PC-9 (cell line): ENCODE data around the gene IRAK2. TPM values are rescaled to one million over a fixed set of nuclear protein-coding genes. Genes with fewer than 3 reads are reported as not detected.
"Not testable (repeated sequence)": the region's sequence is repeated elsewhere in the genome, so short reads cannot be mapped to it uniquely, and the experiment has no call there.

Experiments used
- BruUV-seq: library from RNA; stranded (reverse); fragments of 400-500 nt; replicated peaks from 2 replicates; lab custom pipeline; 2021; lab: Mats Ljungman, UMichigan
- CTCF ChIA-PET: fragments of 300-600 bp; sonication (Branson Sonifier 250); formaldehyde crosslinking; loops from one replicate; lab custom pipeline; 2022; ENCODE audit warnings: antibody characterized with exemption; lab: Charles Lee
- POLR2A ChIA-PET: fragments of 300-600 bp; sonication (Branson Sonifier 250); formaldehyde crosslinking; loops from one replicate; lab custom pipeline; 2022; ENCODE audit warnings: antibody characterized with exemption; ENCODE audit not compliant: unreplicated experiment; lab: Charles Lee
- DNase-seq, 2 experiments: peaks; one replicate each; pipeline versions ENCODE4 v3.0.0 to v3.0.0-alpha.2; 2015 to 2022; ENCODE audit warnings: mixed read lengths in 1 of 2
- H2AFZ ChIP-seq: fragments of 200-600 bp; sonication (generic); 2 replicates; pipeline ENCODE4 v1.8.1; 2017; ENCODE audit warnings: antibody characterized with exemption
- H3F3A ChIP-seq: fragments of 200-600 bp; sonication (generic); 2 replicates; pipeline ENCODE4 v1.8.1; 2017; ENCODE audit warnings: antibody characterized with exemption, mild to moderate bottlenecking, low read depth; ENCODE audit not compliant: insufficient read depth
- H3K27ac ChIP-seq: fragments of 200-600 bp; sonication (generic); 2 replicates; pipeline ENCODE4 v1.6.1; 2016; ENCODE audit warnings: mixed run types
- H3K27me3 ChIP-seq: fragments of 200-600 bp; sonication (generic); 2 replicates; pipeline ENCODE4 v1.6.1; 2016; ENCODE audit warnings: low read depth, mixed run types; ENCODE audit not compliant: insufficient read depth
- H3K36me3 ChIP-seq: fragments of 200-600 bp; sonication (generic); 2 replicates; pipeline ENCODE4 v1.6.1; 2016; ENCODE audit warnings: low read depth, mixed run types
- H3K4me1 ChIP-seq: fragments of 200-600 bp; sonication (generic); replicated peaks from 2 replicates; pipeline ENCODE4 v1.6.1; 2016; ENCODE audit warnings: mixed run types; ENCODE audit not compliant: insufficient read depth
- H3K4me2 ChIP-seq: fragments of 200-600 bp; sonication (generic); 2 replicates; pipeline ENCODE4 v1.6.1; 2017; ENCODE audit warnings: mixed run types
- H3K4me3 ChIP-seq: fragments of 200-600 bp; sonication (generic); 2 replicates; pipeline ENCODE4 v1.6.1; 2016; ENCODE audit warnings: mixed run types
- H3K79me2 ChIP-seq: fragments of 200-600 bp; sonication (generic); 2 replicates; pipeline ENCODE4 v1.6.1; 2017; ENCODE audit warnings: low read depth, mixed run types
- H3K9me2 ChIP-seq: fragments of 200-600 bp; sonication (generic); 2 replicates; pipeline ENCODE4 v1.8.1; 2017; ENCODE audit warnings: mild to moderate bottlenecking; ENCODE audit not compliant: insufficient read depth
- H3K9me3 ChIP-seq: fragments of 200-600 bp; sonication (generic); 2 replicates; pipeline ENCODE4 v1.8.1; 2016; ENCODE audit warnings: low read depth; ENCODE audit not compliant: insufficient read depth
- H4K20me1 ChIP-seq: fragments of 200-600 bp; sonication (generic); 2 replicates; pipeline ENCODE4 v1.8.1; 2017; ENCODE audit not compliant: insufficient read depth
- CTCF ChIP-seq: fragments of 200-600 bp; sonication (generic); conservative IDR thresholded peaks from 2 replicates; pipeline ENCODE4 v1.6.1; 2017; ENCODE audit warnings: mixed run types, antibody characterized with exemption, mild to moderate bottlenecking, moderate library complexity
- EZH2 ChIP-seq: fragments of 200-600 bp; sonication (generic); IDR thresholded peaks from 2 replicates; pipeline ENCODE4 v1.8.0; 2017; ENCODE audit warnings: antibody characterized with exemption, low read depth
- intact Hi-C: fragments of 100-400 bp; cut with micrococcal nuclease; formaldehyde crosslinking; loops from one replicate; pipeline ENCODE4 v1.10.0; 2022; ENCODE audit not compliant: unreplicated experiment
- total RNA-seq: library from RNA; stranded (reverse); gene quantifications from 2 replicates; pipeline ENCODE4 v1.2.3, GENCODE V29; 2021

IRAK2 gene
- total RNA-seq, 1 experiment from 2014 or later = 2.7 TPM

- no TSS peak for BruUV-seq
- H4K20me1 ChIP-seq = peaks cover 32% of the 10 kb centered on the region
- peaks cover 10% of the 10 kb centered on the region; the same call in 1 of the 2 replicates for H3F3A ChIP-seq
- H3K36me3 ChIP-seq = peaks cover 24% of the 10 kb centered on the region
- H3K4me3 ChIP-seq = no peak overlapping the region
- no peak for DNase-seq
- TF ChIP-seq CTCF (no peak), EZH2 (no peak)
- H3K4me2 ChIP-seq = no peak overlapping the region
- peaks cover 77% of the 10 kb centered on the region for H3K79me2 ChIP-seq
- H3K27ac ChIP-seq = no peak overlapping the region
- POLR2A ChIA-PET = no interaction called here
- CTCF ChIA-PET = no interaction called here
- H3K9me2 ChIP-seq = no peaks in the 10 kb centered on the region
- intact Hi-C loops = no loop called here
- no peaks in the 10 kb centered on the region for H3K27me3 ChIP-seq
- no peak overlapping the region for H2AFZ ChIP-seq
- peaks cover 8% of the 10 kb centered on the region for H3K4me1 ChIP-seq
- H3K9me3 ChIP-seq = no peaks in the 10 kb centered on the region
Observed at GRCh38 chr3:10121064-10121463, 43.7 kb upstream of the IRAK2 start.

GRCh38 chr3:10122724-10123123 is 42.0 kb upstream of the IRAK2 start:
- intact Hi-C loops = no loop called here
- ChIA-PET POLR2A (no interaction called here), CTCF (no interaction called here)
- Histone ChIP-seq H3K4me3 (no peak overlapping the region), H3K9me2 (no peaks in the 10 kb centered on the region), H3K79me2 (peaks cover 60% of the 10 kb centered on the region), H3K36me3 (peaks cover 25% of the 10 kb centered on the region), H3F3A (peaks cover 10% of the 10 kb centered on the region; the same call in 1 of the 2 replicates), H4K20me1 (peaks cover 32% of the 10 kb centered on the region), H3K4me1 (no peaks in the 10 kb centered on the region), H3K27me3 (no peaks in the 10 kb centered on the region), H3K9me3 (no peaks in the 10 kb centered on the region), H3K4me2 (no peak overlapping the region), H2AFZ (no peak overlapping the region), H3K27ac (no peak overlapping the region)
- TF ChIP-seq EZH2 = no peak
- DNase-seq = no peak
- no TSS peak for BruUV-seq

- H4K20me1 ChIP-seq, DNase-seq, H3K36me3 ChIP-seq, H3K4me2 ChIP-seq, H3K4me1 ChIP-seq, H3K9me3 ChIP-seq, CTCF ChIA-PET, H3K27me3 ChIP-seq, H3K9me2 ChIP-seq, BruUV-seq, H2AFZ ChIP-seq, H3K79me2 ChIP-seq, intact Hi-C loops, H3K27ac ChIP-seq, H3K4me3 ChIP-seq: not testable (repeated sequence)
- POLR2A ChIA-PET = interaction anchor here (0.6 kb wide), 1 partner anchor 405 kb away, joined by 3 read pairs; the partner anchor contains the start of gene BRPF1
- peaks cover 17% of the 10 kb centered on the region; the same call in 1 of the 2 replicates for H3F3A ChIP-seq
Observed at GRCh38 chr3:10135872-10136271, 28.8 kb upstream of the IRAK2 start.

- Histone ChIP-seq H3K36me3 (no peaks in the 10 kb centered on the region), H3K27me3 (no peaks in the 10 kb centered on the region), H3K27ac (no peak overlapping the region), H3K9me3 (no peaks in the 10 kb centered on the region), H4K20me1 (no peaks in the 10 kb centered on the region; the same call in 1 of the 2 replicates), H2AFZ (no peak overlapping the region), H3K9me2 (no peaks in the 10 kb centered on the region), H3K4me1 (peaks cover 5% of the 10 kb centered on the region), H3K79me2 (no peaks in the 10 kb centered on the region), H3F3A (peaks cover 21% of the 10 kb centered on the region; the same call in 1 of the 2 replicates), H3K4me3 (no peak overlapping the region), H3K4me2 (no peak overlapping the region)
- CTCF ChIA-PET = no interaction called here
- no peak for TF ChIP-seq CTCF
- no peak for TF ChIP-seq EZH2
- DNase-seq = no peak
- intact Hi-C loops = no loop called here
- BruUV-seq = no TSS peak
- POLR2A ChIA-PET = no interaction called here
Observed at GRCh38 chr3:10136426-10137005, 28.2 kb upstream of the IRAK2 start.
